ENCODE data around the gene PBX1. TPM values are rescaled to one million over a fixed set of nuclear protein-coding genes. Genes with fewer than 3 reads are reported as not detected.

Gene PBX1
- total and polyA plus RNA-seq, 8 donors = 17.3 to 113 (median 91.9) TPM

- intact Hi-C loops (cut with DNase I) = loop anchor here in 2 of 3 donors (5.0 to 10.0 kb wide), 2 partner anchors 118 to 121 kb away; no protein-coding TSS in a partner anchor
- H3K9me3 ChIP-seq = no peaks in the 10 kb centered on the region
- 97% methylated on average over 4 of the region's 4 CpGs for WGBS, 2 donors
- no peaks in the 10 kb centered on the region for H3K36me3 ChIP-seq
- ATAC-seq (no peak), DNase-seq (no peak), FAIRE-seq (no peak)
- TF ChIP-seq CTCF (IDR thresholded peaks at IDR 0.05) = no peak
- H3K4me3 ChIP-seq = no peak overlapping the region
- H3K4me1 ChIP-seq = peaks cover 47 to 67% (median 63%) of the 10 kb centered on the region in 3 donors
- H3K27me3 ChIP-seq = no peaks in the 10 kb centered on the region
- H3K27ac ChIP-seq = peak overlapping the region in 1 of 4 donors; percentile 34
These were observed 105.1 kb downstream of the PBX1 start for GRCh38 chr1:164664127-164664526.

- FAIRE-seq = no peak
These were observed 108.0 kb downstream of the PBX1 start for GRCh38 chr1:164667001-164667400.

GRCh38 chr1:164667600-164667999, 108.6 kb downstream of the PBX1 start:
- ATAC-seq (peak in 3 of 4 donors; percentile 19 to 47 (median 36)), FAIRE-seq (no peak), DNase-seq (no peak)
- no peak for TF ChIP-seq CTCF (IDR thresholded peaks at IDR 0.05)
- H3K27me3 ChIP-seq = no peaks in the 10 kb centered on the region
- H3K9me3 ChIP-seq = no peaks in the 10 kb centered on the region
- intact Hi-C loops (cut with DNase I) = loop anchor here in 1 of 3 donors (10.0 kb wide), 1 partner anchor 117 kb away; no protein-coding TSS in a partner anchor
- H3K27ac ChIP-seq = peak overlapping the region in 3 of 4 donors; percentile 3 to 59 (median 51)
- 26 to 39% methylated on average over 5 of the region's 5 CpGs for whole genome bisulfite sequencing, 2 donors
- H3K36me3 ChIP-seq = no peaks in the 10 kb centered on the region
- H3K4me1 ChIP-seq = peaks cover 32 to 60% (median 55%) of the 10 kb centered on the region in 3 donors
- H3K4me3 ChIP-seq = no peak overlapping the region

More at GRCh38 chr1:164667001-164667400, 108.0 kb downstream of the PBX1 start:
- no peaks in the 10 kb centered on the region for H3K27me3 ChIP-seq
- H3K9me3 ChIP-seq = no peaks in the 10 kb centered on the region
- no peaks in the 10 kb centered on the region for H3K36me3 ChIP-seq
- no peak overlapping the region for H3K4me3 ChIP-seq
- 77 to 79% methylated on average over 2 of the region's 2 CpGs for WGBS, 2 donors
- peaks cover 32 to 60% (median 55%) of the 10 kb centered on the region in 3 donors for H3K4me1 ChIP-seq
- TF ChIP-seq CTCF (IDR thresholded peaks at IDR 0.05) = no peak
- peak overlapping the region in 2 of 4 donors; percentile 51 to 59 for H3K27ac ChIP-seq
- no peak for ATAC-seq
- intact Hi-C loops (cut with DNase I) = loop anchor here in 1 of 3 donors (10.0 kb wide), 1 partner anchor 118 kb away; no protein-coding TSS in a partner anchor
- DNase-seq = no peak

GRCh38 chr1:164668491-164669400, 109.8 kb downstream of the PBX1 start:
- no peak for TF ChIP-seq CTCF (IDR thresholded peaks at IDR 0.05)
- H3K36me3 ChIP-seq = no peaks in the 10 kb centered on the region
- FAIRE-seq (no peak), ATAC-seq (peak; percentile 17 to 74 (median 42)), DNase-seq (peak in 2 of 6 donors; percentile 44 to 58)
- peaks cover 34 to 65% (median 57%) of the 10 kb centered on the region in 3 donors for H3K4me1 ChIP-seq
- no peaks in the 10 kb centered on the region for H3K9me3 ChIP-seq
- H3K27ac ChIP-seq = peak overlapping the region in 2 of 4 donors; percentile 51 to 59
- no peaks in the 10 kb centered on the region for H3K27me3 ChIP-seq
- WGBS, 2 donors = 66 to 67% methylated on average over 20 of the region's 20 CpGs
- no peak overlapping the region for H3K4me3 ChIP-seq
- intact Hi-C loops (cut with DNase I) = loop anchor here in 1 of 3 donors (10.0 kb wide), 1 partner anchor 116 kb away; no protein-coding TSS in a partner anchor
